ENCODE data around the gene SLC43A3.
A peak's percentile ranks its signal among the peaks of the same experiment; 100 is the strongest.
"Not testable (repeated sequence)": the region's sequence is repeated elsewhere in the genome, so short reads cannot be mapped to it uniquely, and the experiment has no call there.

SLC43A3 gene

DNA sequence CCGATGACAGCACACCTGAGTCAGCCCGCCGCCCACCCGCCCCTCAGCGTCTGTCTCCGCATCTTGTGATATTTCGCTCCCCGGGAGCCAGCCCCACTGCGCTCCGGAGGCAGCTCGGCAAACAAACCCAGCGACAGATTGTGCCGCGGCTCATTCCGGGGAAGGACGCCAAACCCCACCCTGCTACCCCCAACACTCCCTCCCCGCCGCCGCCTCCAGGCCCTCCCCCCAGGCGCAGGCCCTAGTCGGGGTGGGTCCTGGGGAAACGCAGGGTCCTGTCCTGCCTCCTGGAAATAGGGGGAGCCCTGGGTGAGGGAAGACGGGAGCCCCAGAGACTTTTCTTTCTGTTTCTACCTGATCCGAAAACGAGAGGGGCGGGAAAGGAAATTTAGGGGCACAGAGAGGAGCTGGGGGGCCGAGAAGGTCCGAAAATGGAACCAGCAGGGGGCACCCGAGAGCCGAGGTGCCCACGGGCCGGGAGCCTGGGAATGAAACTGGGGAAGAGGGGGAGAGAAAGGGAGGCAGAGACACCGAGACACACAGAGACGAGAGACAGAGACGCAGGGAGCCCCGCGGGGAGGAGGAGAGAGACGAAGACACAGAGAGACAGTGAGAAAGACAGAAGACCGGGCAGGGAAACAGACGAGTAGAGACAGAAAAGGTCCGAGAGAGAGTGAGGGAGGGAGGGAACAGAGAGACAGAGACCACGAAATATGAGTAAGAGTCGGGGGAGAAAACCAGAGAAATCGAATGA is 31.7 kb upstream of the SLC43A3 start:
- no peak overlapping the region for H3K9ac ChIP-seq (ENCODE audit: low read depth, low read length)
- no peak overlapping the region for H3K27ac ChIP-seq (ENCODE audit: low read depth, low read length)
- no peaks in the 10 kb centered on the region for H3K36me3 ChIP-seq (ENCODE audit: control insufficient read depth, insufficient read depth, low read length)
- no peaks in the 10 kb centered on the region for H3K9me3 ChIP-seq (ENCODE audit: control insufficient read depth, insufficient read depth, low read length)
- H3K4me1 ChIP-seq (ENCODE audit: control insufficient read depth, insufficient read depth, low read length) = peaks cover 23% of the 10 kb centered on the region
- H3K4me3 ChIP-seq (ENCODE audit: low read depth, low read length) = peak overlapping the region; percentile 74
- H3K27me3 ChIP-seq (ENCODE audit: control insufficient read depth, insufficient read depth, low read length) = peaks cover 53% of the 10 kb centered on the region

DNA sequence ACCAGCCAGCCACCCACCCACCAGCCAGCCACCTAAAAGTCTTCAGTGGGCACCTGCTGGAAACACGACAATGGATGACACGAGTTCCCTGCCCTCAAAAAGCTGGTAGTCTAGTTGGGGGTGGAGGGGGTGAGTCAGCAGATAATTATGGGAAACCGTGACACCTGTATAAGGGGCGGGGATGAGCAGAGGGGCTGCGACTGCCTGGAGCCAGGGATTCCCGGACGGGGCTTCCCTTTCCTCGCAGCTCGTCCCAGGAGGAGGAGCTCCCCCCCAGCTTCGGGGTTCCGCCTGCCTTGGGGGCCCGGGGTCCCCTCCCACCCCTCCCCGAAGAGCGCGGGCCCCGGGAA is 31.1 kb upstream of the SLC43A3 start:
- H3K9ac ChIP-seq (ENCODE audit: low read depth, low read length) = no peak overlapping the region
- H3K27me3 ChIP-seq (ENCODE audit: control insufficient read depth, insufficient read depth, low read length) = peaks cover 48% of the 10 kb centered on the region
- no peak overlapping the region for H3K27ac ChIP-seq (ENCODE audit: low read depth, low read length)
- H3K4me3 ChIP-seq (ENCODE audit: low read depth, low read length) = peak overlapping the region; percentile 74
- H3K9me3 ChIP-seq (ENCODE audit: control insufficient read depth, insufficient read depth, low read length) = no peaks in the 10 kb centered on the region
- peaks cover 17% of the 10 kb centered on the region for H3K4me1 ChIP-seq (ENCODE audit: control insufficient read depth, insufficient read depth, low read length)
- H3K36me3 ChIP-seq (ENCODE audit: control insufficient read depth, insufficient read depth, low read length) = no peaks in the 10 kb centered on the region

DNA sequence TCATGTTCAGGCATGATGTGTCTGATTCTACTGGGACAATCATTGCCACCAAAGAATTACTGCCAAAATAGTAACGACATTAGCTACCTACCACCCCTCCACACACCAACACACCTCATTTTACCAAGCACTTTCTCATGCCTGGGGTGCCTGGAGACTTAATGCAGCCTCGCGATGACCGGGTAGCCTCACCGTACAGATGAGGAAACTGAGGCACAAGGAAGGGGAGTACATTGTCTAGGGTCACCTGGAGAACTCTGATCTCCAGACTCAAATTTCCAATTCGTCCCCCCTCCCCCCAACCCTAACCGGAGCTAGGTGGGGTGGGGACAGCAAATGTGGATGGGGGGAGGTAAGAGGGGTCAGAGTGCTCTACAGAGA is 30.7 kb upstream of the SLC43A3 start:
- peak overlapping the region; percentile 74 for H3K4me3 ChIP-seq (ENCODE audit: low read depth, low read length)
- peaks cover 13% of the 10 kb centered on the region for H3K4me1 ChIP-seq (ENCODE audit: control insufficient read depth, insufficient read depth, low read length)

DNA sequence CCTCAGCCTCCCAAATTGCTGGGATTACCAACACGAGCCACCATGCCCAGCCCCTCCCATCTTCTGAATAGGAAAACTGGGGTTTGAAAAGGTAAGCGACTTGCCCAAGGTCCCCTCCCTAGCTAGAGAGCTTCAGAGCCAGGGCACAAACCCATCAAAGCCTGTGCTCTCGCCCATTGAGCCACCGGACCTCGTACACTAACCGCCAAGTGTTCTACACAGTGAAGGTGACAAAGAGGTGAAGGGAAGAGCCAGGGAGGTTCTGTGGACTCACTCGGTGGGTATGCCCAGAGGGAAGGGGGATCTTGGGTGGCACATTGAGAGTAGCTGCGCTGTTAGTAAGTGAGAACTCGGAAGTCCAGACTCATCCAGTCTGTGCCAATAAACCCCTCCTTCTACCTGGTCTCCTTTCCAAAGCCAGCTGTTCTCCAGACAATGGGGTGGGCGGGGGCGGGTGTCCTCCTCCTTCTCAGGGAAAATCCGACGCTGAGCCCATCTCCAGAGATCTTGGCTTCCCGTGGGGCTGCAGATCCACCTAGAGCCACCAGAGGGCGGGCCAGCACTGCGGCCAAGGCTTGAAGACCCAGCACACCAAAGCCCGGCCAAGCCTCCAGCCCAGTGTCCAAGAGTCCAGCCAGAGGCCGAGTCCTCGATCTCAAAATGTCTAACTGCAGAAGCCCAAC is 30.2 kb upstream of the SLC43A3 start:
- Histone ChIP-seq H3K27me3 (ENCODE audit: control insufficient read depth, insufficient read depth, low read length) (peaks cover 38% of the 10 kb centered on the region), H3K36me3 (ENCODE audit: control insufficient read depth, insufficient read depth, low read length) (no peaks in the 10 kb centered on the region), H3K4me3 (ENCODE audit: low read depth, low read length) (peak overlapping the region; percentile 74), H3K9me3 (ENCODE audit: control insufficient read depth, insufficient read depth, low read length) (no peaks in the 10 kb centered on the region), H3K4me1 (ENCODE audit: control insufficient read depth, insufficient read depth, low read length) (peaks cover 12% of the 10 kb centered on the region), H3K9ac (ENCODE audit: low read depth, low read length) (0 out of 2 replicates have a peak overlapping the region, but pooled peaks have one; percentile 12), H3K27ac (ENCODE audit: low read depth, low read length) (no peak overlapping the region)

More for the DNA sequence above, 30.7 kb upstream of the SLC43A3 start:
- H3K27me3 ChIP-seq (ENCODE audit: control insufficient read depth, insufficient read depth, low read length) = peaks cover 44% of the 10 kb centered on the region
- 0 out of 2 replicates have a peak overlapping the region, but pooled peaks have one; percentile 12 for H3K9ac ChIP-seq (ENCODE audit: low read depth, low read length)
- H3K36me3 ChIP-seq (ENCODE audit: control insufficient read depth, insufficient read depth, low read length) = no peaks in the 10 kb centered on the region
- H3K27ac ChIP-seq (ENCODE audit: low read depth, low read length) = no peak overlapping the region
- no peaks in the 10 kb centered on the region for H3K9me3 ChIP-seq (ENCODE audit: control insufficient read depth, insufficient read depth, low read length)

DNA sequence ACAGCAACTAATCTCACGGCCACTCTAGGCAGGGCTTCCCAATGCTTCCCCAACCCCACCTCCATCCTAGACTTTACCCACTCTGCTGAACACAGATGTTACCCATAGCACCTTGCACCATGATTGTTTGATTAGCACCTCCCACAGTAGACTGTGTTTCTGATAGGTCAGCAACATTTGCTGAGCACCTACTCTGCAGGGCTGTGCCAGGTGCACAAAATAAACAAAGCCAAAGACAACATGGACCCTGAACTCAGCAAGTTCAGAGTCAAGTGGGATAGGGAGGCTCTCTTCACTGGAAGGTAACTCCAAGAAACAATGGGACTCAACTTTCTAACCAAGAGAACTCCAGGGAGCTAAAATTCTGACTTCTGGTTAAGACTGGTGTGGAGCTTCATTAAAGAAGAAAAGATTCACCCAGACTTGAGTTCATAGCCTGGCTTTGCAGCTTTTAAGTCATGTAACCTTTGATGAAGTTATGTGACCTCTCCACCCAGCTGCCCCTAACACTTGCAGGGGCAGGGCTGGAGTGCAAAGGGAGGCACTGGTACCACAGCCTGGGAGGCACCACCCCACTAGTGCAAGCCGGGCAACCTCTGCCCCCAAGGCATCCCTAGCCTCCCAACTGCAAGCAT is 26.7 kb upstream of the SLC43A3 start:
- Histone ChIP-seq H3K9me3 (ENCODE audit: control insufficient read depth, insufficient read depth, low read length) (no peaks in the 10 kb centered on the region), H3K27ac (ENCODE audit: low read depth, low read length) (no peak overlapping the region), H3K27me3 (ENCODE audit: control insufficient read depth, insufficient read depth, low read length) (peaks cover 13% of the 10 kb centered on the region)

DNA sequence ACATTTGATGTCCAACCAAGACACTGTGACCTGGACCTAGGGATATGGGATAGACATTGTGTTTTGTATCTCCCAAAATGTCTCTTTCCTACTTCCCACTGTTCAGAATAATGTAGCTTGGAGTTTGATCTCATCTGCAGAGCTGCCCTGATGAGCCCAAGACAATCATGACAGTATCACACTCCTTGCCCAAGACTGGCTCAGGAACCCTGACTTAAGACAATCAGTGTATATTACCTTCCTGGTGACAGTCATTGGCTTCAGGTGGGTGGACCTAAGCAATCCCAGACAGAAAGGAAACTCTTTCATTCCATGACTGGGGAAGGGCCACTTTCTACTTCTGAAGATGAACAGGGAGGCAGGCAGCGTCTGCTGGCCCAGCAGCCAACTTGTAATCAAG is 19.1 kb upstream of the SLC43A3 start:
- no peak overlapping the region for H3K27ac ChIP-seq (ENCODE audit: low read depth, low read length)

More for the DNA sequence above, 26.7 kb upstream of the SLC43A3 start:
- H3K36me3 ChIP-seq (ENCODE audit: control insufficient read depth, insufficient read depth, low read length) = no peaks in the 10 kb centered on the region
- H3K9ac ChIP-seq (ENCODE audit: low read depth, low read length) = no peak overlapping the region
- H3K4me1 ChIP-seq (ENCODE audit: control insufficient read depth, insufficient read depth, low read length) = peaks cover 6% of the 10 kb centered on the region
- no peak overlapping the region for H3K4me3 ChIP-seq (ENCODE audit: low read depth, low read length)

DNA sequence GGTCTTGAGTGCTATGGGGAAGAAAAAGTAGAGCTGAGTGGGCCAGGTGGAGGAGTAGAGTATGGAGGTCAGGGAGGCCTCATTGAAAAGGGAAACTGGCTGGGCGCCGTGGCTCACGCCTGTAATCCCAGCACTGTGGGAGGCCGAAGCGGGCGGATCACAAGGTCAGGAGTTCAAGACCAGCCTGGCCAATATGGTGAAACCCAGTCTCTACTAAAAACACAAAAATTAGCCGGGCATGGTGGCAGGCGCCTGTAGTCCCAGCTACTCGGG is 18.1 kb upstream of the SLC43A3 start:
- not testable (repeated sequence) for H3K36me3 ChIP-seq (ENCODE audit: control insufficient read depth, insufficient read depth, low read length); H3K4me3 ChIP-seq (ENCODE audit: low read depth, low read length); H3K4me1 ChIP-seq (ENCODE audit: control insufficient read depth, insufficient read depth, low read length); H3K27ac ChIP-seq (ENCODE audit: low read depth, low read length); H3K27me3 ChIP-seq (ENCODE audit: control insufficient read depth, insufficient read depth, low read length); H3K9me3 ChIP-seq (ENCODE audit: control insufficient read depth, insufficient read depth, low read length); H3K9ac ChIP-seq (ENCODE audit: low read depth, low read length)

More for the DNA sequence above, 19.1 kb upstream of the SLC43A3 start:
- no peak overlapping the region for H3K4me3 ChIP-seq (ENCODE audit: low read depth, low read length)
- no peaks in the 10 kb centered on the region for H3K4me1 ChIP-seq (ENCODE audit: control insufficient read depth, insufficient read depth, low read length)
- H3K9ac ChIP-seq (ENCODE audit: low read depth, low read length) = no peak overlapping the region
- no peaks in the 10 kb centered on the region for H3K9me3 ChIP-seq (ENCODE audit: control insufficient read depth, insufficient read depth, low read length)
- no peaks in the 10 kb centered on the region for H3K27me3 ChIP-seq (ENCODE audit: control insufficient read depth, insufficient read depth, low read length)
- no peaks in the 10 kb centered on the region for H3K36me3 ChIP-seq (ENCODE audit: control insufficient read depth, insufficient read depth, low read length)

DNA sequence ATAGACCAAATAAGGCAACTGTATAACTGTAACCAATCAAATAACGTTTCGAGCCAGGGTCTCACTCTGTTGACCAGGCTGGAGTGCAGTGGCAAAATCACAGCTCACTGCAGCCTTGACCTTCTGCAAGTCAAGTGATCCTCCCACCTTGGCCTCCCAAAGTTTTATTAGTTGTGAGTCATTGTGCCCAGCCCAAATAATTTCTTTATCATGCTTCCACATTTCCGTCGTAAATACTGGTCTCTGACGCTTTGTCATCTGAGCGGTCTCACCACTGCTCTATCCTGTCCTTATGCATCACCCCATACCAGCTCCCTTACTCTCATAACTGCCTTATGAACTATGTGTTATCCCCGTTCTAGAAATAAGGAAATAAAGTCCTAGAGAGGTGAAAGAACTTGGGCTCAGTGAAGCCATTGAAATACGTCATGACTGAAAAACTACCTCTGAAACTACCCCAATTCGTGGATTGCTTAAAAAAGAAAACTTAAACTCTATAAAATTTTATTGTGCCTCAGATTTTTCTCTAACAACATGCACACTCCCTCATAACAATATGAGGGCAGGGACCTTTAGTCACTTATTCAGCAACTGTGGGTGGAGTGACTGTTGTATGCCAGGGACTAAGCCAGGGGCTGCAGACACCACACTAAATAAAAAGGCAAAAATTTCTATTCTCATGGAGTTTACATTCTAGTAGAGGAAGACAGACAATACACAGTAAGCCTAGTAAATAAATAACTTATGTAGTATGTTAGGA is 17.6 kb upstream of the SLC43A3 start:
- H3K27ac ChIP-seq (ENCODE audit: low read depth, low read length) = no peak overlapping the region
- H3K36me3 ChIP-seq (ENCODE audit: control insufficient read depth, insufficient read depth, low read length) = no peaks in the 10 kb centered on the region
- no peak overlapping the region for H3K4me3 ChIP-seq (ENCODE audit: low read depth, low read length)
- no peaks in the 10 kb centered on the region for H3K9me3 ChIP-seq (ENCODE audit: control insufficient read depth, insufficient read depth, low read length)
- H3K9ac ChIP-seq (ENCODE audit: low read depth, low read length) = no peak overlapping the region
- H3K27me3 ChIP-seq (ENCODE audit: control insufficient read depth, insufficient read depth, low read length) = no peaks in the 10 kb centered on the region
- no peaks in the 10 kb centered on the region for H3K4me1 ChIP-seq (ENCODE audit: control insufficient read depth, insufficient read depth, low read length)

DNA sequence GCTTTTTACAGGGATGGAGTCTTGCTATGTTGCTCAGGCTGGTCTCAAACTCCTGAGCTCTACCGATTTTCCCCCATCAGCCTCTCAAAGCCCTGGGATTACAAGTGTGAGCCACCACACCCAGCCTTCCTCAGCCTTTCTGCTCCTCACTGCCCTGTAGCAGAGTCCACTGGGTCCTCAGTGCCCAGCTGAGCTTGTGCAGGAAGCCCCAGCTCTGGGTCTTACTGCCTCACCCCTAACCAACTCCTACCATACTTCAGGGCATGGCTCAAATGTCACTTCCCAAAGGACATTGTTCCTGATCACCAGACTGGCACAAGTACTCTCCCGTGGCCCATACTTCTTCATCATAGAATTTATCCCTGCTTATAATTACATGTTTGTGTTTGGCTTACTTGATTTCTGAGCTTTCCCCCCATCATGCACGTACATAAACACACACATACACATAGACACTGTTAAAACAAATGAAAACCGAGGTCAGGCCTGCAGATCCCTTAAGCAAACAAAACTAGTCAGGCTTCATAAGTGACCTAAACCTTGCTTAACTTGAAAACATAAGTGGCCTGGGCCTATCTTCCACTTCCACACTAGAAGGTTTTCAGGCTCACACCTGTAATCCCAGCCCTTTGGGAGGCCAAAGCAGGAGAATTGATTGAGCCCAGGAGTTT is 14.0 kb upstream of the SLC43A3 start:
- Histone ChIP-seq H3K9me3 (ENCODE audit: control insufficient read depth, insufficient read depth, low read length) (no peaks in the 10 kb centered on the region), H3K9ac (ENCODE audit: low read depth, low read length) (no peak overlapping the region), H3K4me3 (ENCODE audit: low read depth, low read length) (no peak overlapping the region), H3K4me1 (ENCODE audit: control insufficient read depth, insufficient read depth, low read length) (no peaks in the 10 kb centered on the region), H3K27me3 (ENCODE audit: control insufficient read depth, insufficient read depth, low read length) (no peaks in the 10 kb centered on the region), H3K36me3 (ENCODE audit: control insufficient read depth, insufficient read depth, low read length) (no peaks in the 10 kb centered on the region), H3K27ac (ENCODE audit: low read depth, low read length) (no peak overlapping the region)

DNA sequence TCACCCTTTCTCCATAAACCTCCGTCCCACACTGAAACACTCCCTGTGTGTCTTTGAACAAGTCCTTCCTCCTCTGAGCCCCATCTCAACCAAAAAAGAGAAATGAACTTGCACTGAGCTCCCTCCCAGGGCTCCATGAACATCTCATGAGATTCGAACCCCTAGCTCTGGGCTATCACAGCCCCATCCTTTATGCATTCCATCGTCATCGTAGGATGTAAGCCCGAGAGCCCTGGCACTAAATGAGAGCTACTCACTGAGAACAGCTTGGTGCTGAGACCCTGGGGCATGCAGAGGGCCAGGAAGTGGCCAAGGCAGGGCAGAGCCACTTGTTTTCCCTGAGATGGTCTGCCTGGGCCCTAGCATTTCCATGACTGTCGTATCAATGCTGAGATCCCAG is 12.9 kb upstream of the SLC43A3 start:
- H3K4me1 ChIP-seq (ENCODE audit: control insufficient read depth, insufficient read depth, low read length) = no peaks in the 10 kb centered on the region
- no peak overlapping the region for H3K27ac ChIP-seq (ENCODE audit: low read depth, low read length)
- H3K27me3 ChIP-seq (ENCODE audit: control insufficient read depth, insufficient read depth, low read length) = no peaks in the 10 kb centered on the region
- no peaks in the 10 kb centered on the region for H3K9me3 ChIP-seq (ENCODE audit: control insufficient read depth, insufficient read depth, low read length)
- H3K9ac ChIP-seq (ENCODE audit: low read depth, low read length) = no peak overlapping the region
- no peak overlapping the region for H3K4me3 ChIP-seq (ENCODE audit: low read depth, low read length)
- H3K36me3 ChIP-seq (ENCODE audit: control insufficient read depth, insufficient read depth, low read length) = no peaks in the 10 kb centered on the region
